HT1080 (cell line): ENCODE data around the gene GRIK2. TPM values are rescaled to one million over a fixed set of nuclear protein-coding genes. Genes with fewer than 3 reads are reported as not detected.

Source experiments
- DNase-seq: peaks from one replicate; pipeline ENCODE4 v3.0.0-alpha.2; 2015; ENCODE audit warnings: low read depth
- total RNA-seq: library from RNA; depleted of rRNA; stranded (reverse); fragments of >200 nt; shearing (Covaris generic); gene quantifications from 2 replicates; pipeline ENCODE4 v1.2.3, GENCODE V29; 2014

The GRIK2 gene
- total RNA-seq, 1 experiment from 2014 or later = not detected

DNA sequence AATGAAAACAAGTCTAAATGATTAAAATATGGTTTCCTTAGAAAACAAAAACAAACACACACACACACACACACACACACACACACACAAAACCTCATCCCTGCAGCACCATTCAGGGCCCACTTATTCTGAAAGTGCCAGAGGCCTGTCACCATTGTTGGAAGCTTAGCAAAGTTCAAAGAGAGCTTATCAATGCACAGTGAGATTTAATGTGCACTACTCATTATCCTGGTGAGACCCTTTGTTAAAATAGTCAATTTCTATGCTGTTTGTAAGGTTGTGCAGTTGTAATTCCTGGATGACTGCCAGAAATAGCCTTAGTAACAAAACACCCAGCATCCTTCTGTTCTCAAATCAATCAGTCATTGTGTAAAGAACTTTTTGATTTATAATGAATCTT is 482.9 kb downstream of the GRIK2 start:
- DNase-seq = no peak

DNA sequence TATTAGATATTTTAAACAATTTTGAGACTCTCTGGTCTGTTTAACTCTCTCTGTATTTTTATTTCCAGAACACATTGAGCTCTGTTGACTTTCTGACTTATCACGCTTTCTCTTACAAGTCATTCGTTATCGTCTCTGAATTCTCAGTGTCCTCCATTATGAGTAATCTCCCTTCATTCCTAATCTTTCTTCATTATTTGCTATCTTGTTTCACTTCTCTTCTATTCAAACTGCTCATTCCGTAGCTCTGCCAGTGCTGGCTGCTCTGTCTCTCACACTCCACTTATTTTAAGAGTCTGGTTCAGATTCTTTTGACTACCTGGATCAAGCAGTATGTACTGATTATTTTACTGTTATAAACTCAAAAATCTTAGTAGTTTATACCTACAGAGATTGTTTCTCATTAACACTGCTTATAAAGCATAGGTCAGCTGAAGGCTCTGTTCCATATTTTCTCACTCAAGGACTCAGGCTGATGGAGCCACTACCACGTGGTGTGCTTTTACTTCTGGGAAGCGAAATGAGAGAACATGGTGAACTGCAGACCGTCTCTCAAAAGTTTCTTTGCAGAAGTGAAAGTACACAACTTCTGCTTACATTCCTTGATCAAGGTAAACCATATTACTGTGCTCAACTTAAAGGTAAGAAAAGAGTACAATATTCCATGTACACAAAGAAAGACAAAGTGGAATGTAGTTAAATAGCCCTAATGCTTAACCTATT is 485.2 kb downstream of the GRIK2 start:
- DNase-seq = no peak

DNA sequence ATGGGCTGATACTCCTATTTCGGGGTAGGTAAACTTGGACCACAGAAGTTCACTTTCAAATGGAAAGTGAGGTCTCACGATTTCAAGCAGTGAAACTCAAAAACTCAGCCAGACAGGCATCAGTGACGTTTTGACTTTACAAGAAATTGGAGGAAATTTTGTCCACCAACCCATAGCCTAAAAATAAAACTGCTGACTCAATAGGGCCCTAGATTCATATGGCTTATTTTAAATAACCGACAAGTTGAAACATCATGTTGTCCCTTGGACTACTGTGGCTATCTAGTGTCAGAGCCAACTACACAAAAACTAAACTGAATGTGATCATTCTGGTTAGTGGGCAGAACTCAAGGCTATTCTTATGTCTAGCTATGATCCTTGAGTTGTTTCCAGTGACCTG is 486.3 kb downstream of the GRIK2 start:
- no peak for DNase-seq

DNA sequence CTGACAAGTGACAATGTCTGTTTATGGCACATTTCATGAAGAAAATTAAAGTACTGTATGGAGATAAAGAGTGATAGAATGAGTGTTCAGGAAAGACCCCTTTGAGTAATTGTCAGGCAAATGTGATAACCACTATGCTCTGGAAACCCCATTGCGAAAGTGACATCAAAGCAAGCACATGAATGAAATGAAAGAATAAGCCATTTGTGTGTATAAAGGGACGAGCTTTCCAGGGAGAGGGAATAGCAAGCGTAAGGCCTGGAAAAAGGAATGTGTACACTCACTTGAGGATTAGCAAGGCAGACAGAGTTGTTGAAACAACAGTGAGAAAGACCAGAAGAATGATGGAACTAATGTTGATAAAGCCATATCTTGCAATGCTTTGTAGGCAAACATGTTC is 490.0 kb downstream of the GRIK2 start:
- DNase-seq = no peak

DNA sequence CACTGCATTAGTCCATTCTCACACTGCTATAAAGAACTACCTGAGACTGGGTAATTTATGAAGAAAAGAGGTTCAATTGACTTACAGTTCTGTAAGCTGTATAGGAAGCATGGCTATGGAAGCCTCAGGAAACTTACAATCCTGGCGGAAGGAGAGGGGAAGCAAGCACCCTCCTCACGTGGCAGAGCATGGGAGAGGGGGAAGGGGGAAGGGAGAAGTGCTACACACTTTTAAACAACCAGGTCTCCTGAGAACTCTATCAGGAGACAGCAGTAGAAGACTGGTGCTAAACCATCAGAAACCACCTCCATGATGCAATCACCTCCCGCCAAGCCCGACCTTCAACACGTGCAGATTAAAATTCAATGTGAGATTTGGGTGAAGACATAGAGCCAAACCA is 494.0 kb downstream of the GRIK2 start:
- no peak for DNase-seq

DNA sequence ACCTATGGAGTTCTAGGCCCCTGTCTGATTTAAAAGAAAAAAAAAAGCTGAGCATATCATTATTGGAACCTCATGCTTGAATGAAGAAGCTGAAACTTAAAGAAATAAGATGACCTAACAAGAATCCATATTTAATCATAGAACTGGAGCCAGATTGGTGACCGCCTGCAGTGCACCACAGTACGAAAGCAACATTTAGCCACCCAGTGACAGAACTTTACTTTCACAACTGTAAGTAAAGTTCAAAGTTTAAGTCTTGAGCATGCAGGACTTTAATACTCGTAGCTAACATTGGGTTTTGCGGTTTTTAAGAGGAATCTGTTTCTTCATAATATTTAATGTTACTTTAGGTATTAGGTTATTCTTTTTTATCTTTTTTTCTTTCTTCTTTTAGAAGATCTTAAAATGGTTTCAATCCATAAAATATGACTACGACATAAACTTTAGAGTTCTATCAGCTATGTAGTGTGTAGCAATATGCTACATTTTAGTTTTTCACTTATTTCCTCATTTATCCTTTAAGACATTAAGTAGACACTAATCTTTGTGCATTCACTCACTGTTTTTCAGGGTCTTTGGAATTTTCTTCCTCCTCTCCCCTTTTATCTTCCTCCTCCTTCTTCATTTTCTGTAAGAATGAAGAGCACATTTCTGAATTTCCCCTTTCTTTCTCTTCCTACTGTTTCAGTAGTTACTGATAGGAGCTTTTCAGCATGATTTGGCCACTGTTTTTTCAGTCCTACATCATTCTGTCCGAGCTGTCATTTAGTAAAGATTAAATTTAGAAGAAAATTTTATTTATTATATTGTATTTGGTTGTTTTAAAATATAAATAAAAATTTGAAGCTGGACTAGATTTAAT is 514.1 kb downstream of the GRIK2 start:
- DNase-seq = no peak

DNA sequence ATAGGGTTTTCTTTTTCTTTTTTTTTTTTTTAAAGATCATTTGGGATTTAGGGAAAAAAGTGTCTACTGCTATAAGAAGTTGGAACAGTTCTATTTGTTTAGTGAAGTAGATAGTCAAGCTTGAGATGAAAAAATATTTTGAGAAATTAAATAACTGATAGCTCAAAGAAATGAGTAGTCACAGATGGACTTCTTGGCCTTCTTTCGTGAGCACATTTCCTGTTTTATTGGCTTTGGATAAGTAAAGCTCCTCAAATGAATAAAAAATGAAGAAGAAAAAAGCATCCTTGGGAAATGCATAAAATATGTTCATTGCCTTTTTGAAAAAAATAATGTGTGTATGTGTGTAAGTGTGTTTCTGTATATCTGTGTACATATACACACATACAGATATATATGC is 515.9 kb downstream of the GRIK2 start:
- DNase-seq = no peak

DNA sequence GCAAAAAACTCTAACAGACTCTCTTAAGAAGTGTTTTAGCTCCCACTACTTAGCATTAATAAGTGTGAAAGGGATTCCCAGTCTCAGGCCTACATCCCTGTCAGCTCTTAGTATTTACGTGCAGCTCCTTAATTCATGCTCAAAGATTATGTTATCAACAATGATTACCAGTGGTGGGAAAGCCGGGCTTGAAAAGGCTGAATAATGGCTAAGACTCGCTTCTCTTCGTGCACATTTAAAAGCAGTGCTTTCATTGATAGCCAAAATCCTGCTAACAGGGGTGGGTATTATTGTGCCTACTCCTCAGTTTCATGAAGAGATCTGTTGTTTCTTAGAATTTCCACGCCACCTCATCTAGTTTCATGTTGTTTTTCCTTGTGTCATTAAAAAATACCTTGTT is 518.8 kb downstream of the GRIK2 start:
- no peak for DNase-seq

DNA sequence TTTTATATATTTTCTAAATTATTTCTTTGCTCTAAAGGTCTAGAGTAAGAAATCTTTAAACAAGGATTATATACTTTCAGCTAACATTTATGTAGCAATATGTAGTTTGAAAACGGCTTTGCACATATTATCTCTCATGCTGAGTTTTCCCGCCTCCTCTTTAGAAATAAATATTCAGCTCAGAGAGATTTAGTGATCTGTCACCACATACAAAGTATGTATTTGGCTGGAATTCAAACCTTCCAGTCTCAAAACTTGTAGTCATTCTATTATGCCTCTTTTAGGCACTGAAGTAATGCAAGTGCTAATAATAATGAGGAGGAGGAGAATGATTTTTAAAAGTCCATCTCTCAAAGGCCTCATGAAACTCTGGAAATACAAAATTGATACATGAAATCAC is 525.0 kb downstream of the GRIK2 start:
- DNase-seq = no peak

DNA sequence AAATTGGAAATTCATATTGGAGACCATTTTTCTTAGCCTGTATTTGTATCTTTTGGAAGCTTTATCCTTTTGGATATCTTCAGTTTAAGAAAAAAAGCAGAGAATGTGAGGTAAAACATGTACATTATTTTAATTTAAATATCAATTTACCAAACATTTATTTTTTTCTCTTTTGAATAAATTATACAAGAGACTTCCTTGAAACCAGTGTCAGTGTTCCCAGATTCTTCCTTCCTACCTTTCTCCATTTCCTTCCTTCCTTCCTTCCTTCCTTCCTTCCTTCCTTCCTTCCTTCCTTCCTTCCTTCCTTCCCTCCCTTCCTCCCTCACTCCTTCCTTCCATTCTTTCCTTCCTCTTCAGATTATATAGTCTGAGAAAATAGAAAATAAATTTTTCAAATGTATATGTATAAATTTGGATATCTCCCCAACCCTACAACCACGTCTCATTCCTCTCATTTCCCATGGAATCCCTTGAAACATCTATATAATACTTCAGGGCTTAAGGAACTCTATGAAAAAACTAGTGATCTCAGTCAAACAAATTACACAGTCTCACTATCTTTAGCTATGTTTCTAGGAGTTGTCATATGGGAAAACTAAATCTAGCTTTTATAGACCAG is 528.4 kb downstream of the GRIK2 start:
- no peak for DNase-seq

DNA sequence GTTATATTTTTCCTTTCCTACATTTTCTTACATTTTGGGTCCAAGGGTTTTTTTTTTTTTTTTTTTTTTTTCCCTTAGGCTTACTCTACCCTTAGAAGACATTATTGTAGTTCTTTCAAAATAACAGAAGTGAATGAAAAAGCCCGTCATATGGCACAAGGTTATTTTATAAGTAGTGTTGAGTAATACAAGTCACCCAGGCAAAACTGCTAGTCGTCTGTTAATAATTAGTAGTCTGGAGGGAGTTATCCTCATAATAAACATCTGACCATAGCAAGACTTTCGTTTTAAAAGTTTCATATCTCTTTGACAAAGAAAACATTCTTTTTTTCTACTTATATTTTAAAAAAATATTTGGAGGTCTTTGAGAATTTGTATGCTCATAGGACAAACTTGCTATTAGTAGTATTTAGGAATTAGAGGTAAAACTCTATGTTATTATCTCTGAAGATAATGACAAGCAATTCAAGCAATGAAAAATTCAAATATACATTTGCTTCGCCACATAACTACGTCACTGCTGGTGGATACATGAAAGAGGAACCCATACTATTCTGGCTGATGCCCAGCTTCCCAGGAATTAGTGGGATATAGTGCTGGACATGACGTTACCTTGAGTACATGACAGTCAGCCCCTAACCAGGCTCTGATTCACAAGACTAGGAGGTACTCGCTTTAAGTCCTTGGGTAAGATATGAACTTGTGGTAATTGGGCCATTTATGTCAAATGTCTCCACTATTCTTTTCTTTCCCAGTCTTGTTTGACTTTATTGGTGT is 532.8 kb downstream of the GRIK2 start:
- DNase-seq = no peak

DNA sequence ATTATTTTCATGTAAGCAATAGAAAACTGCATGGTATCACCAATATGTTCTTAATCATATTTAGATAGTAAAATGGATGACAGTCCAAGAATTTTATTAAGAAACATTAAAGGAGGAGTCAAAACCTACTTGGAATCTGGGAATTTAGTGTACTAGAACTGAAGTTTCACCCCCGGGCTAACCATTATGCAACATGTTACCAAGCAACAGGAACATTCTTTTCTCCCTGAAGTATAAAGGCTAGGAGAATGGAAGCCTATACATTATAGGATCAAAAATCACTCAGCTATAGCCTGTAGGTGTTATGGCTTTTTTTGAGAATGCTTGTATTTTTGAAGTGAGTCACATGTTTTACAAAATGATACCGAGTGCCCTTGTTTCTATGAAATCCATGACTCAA is 538.3 kb downstream of the GRIK2 start:
- no peak for DNase-seq

DNA sequence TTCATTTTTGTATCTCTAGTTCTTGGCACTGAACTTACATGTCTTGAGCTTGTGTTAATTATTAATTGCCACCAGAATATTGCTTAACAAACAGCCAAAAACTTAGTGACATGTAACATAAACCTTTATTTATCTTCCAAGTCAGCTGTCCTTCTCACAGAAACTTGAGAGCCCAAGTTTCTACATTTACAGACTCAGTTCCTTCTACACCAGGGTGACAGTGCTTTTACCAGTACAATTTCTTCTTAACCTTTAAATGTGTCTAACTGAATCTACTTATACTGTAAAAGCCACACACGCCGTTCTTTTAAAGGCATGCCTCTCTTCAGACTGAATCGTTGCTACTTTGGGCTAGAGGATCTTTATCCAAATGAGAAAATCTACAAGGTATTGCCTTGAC is 539.2 kb downstream of the GRIK2 start:
- DNase-seq = no peak

DNA sequence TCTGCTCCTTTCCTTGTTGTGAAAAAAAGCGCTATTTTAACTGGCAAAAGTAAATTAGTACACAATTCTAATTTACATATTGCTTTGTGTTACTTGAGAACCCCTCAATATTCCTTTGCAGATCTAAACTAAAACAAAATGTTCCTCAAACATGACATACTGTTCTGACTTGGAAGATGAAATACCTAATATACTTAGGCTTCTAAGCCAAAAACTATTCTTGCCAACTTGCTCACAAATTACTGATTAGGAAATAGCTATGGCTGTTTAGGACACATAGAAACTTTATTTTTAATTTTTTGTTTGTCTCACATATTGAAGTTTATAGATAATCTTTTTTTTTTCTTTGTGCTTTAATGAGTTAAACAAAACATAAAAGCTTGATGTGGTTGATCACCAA is 542.2 kb downstream of the GRIK2 start:
- DNase-seq = no peak

DNA sequence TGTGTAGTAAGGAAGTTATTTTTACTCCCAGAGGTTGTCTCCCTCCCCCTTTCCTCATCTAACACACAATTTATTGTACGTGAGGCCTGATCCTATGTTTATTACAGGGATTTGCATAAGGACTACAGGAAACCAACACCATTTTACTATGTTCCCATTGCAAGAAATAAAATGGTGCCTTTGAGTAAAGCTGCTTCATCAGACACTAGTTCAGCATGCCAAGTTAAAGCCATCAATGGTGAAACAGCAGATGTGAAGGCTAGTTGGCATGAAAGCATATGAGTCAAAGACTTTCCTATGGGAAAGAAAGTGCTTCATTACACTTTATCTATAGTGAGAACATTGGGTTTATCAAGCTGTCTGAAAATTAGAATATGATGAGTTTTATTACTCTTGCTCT is 543.0 kb downstream of the GRIK2 start:
- no peak for DNase-seq

DNA sequence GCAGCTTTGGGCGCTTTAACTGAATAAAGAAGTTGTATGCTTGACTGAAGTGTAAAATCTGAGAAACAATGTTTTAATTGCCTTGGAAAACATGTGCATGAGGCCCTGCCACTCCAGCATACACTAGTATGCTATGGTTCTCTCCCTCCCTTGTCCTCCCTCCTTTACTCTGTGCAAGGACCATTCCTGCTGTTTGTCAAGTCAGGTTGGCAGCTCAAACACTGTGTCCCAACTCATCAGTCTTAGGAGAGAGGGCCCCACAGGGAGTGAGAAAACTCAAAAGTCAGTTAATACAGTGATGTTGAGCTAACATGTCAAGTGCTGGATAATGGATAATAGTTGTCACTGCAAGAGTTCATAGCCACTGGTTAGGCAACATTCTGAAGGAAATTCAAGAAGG is 543.6 kb downstream of the GRIK2 start:
- no peak for DNase-seq

DNA sequence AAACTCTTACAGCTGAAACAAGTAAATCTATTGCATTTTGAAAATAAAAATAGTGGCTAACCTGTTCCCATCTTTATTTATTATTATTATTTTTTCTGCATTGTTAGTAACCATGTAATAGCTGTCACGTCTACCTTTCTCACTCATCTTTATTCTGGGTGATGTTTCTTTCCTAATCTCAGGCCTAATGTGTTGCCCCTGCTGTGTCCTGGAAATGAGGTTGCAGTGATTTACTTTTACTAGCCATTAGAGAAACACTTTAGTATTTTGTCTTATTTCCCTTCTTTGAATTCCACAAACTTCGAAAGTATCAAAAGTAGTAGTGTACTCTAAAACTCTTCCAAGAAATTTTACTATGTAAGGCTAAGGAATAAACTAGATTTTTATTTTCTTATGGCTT is 546.9 kb downstream of the GRIK2 start:
- DNase-seq = no peak

DNA sequence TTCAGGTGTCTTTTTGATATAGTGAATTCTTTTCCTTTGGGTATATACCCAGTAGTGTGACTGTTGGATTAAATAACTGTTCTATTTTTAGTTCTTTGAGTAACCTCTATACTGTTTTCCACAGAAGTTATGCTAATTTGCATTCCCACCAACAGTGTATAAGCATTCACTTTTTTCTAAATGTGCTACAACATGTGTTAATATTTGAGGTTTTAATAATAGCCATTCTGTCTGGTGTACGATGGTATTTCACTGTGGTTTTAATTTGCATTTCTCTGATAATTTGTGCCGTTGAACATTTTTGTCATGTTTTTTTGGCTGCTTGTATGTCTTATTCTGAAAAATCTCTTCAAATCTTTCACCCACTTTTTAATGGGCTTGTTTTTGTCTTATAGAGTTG is 563.5 kb downstream of the GRIK2 start:
- no peak for DNase-seq

DNA sequence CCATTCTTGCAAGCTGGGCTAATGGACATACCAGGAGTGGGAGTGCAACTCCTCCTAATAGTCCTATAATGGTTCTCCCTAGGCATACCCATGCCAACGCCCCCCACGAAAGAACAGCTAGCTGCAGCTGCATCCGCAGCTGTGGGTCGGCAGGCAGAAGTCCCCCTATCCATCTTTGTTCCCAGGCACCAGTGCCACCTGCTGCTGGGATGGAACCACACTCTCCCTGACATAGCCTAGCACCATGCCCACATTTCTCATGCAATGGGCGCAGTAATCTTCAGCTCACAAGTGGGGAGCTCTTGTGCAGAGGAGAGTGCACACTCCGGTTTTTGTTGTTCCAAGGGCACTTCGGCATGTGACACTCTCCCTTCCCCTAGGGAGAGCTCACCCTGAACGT is 567.8 kb downstream of the GRIK2 start:
- peak; percentile 2 for DNase-seq

DNA sequence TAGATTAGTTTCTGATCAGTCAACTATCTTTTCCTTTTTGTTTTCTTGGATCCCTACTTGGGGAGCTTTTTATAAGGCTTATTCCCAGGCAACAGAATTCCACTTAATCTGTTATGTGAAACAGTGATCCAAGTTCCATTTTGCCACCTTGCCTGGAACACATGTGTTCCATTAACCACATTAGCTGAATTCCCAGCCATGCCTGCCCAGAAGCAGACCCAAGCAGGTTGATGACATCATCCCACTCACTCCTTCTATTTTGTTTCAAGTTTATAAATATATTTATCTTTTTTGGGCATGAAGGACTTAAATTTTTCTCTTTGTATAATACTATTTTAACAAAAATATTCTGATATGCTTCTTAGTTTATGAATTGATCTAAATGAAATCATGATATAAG is 587.4 kb downstream of the GRIK2 start:
- no peak for DNase-seq

DNA sequence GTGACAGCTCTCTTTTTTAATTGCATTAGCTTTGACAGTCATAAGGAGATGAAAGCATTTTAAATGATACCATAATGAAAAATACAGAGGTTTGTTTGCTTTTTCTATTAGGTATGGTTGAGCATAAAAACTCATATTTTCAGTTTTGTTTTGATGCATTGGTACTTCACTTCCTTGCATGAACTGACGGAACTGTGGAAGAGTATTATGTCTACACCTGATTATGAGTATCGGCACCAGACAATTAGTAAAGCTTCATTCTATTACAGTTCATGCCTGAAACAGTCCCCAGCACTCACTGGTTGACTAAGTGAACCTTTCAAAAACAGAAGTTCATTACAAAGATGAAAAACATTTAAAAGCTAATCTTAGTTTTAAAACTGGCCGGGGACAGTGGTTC is 593.0 kb downstream of the GRIK2 start:
- no peak for DNase-seq

DNA sequence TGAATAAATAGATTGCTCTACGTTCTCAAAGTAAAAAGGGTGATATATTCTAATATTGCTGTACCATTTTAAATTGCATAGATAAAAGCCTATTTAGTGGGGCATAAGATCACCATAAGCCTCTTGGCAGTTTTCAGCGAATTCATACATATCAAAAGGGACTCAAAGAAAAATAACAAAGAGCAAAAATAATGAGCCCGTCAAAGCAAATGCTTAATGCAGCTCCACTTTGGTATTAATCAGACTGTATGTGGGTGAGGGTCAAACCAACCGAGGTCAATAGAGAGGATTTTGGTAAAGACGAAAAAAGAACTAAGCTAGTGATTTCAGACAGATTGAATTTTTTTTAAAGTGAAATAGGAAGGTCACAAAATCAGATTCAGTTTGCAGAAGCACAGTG is 598.8 kb downstream of the GRIK2 start:
- DNase-seq = no peak
